ENCODE measurements around the gene MCF2L. TPM values are rescaled to one million over a fixed set of nuclear protein-coding genes. Genes with fewer than 3 reads are reported as not detected.
A peak's percentile ranks its signal among the peaks of the same experiment; 100 is the strongest.

MCF2L gene
- total RNA-seq, 1 donor from 2014 or later: 90.0 TPM

DNA sequence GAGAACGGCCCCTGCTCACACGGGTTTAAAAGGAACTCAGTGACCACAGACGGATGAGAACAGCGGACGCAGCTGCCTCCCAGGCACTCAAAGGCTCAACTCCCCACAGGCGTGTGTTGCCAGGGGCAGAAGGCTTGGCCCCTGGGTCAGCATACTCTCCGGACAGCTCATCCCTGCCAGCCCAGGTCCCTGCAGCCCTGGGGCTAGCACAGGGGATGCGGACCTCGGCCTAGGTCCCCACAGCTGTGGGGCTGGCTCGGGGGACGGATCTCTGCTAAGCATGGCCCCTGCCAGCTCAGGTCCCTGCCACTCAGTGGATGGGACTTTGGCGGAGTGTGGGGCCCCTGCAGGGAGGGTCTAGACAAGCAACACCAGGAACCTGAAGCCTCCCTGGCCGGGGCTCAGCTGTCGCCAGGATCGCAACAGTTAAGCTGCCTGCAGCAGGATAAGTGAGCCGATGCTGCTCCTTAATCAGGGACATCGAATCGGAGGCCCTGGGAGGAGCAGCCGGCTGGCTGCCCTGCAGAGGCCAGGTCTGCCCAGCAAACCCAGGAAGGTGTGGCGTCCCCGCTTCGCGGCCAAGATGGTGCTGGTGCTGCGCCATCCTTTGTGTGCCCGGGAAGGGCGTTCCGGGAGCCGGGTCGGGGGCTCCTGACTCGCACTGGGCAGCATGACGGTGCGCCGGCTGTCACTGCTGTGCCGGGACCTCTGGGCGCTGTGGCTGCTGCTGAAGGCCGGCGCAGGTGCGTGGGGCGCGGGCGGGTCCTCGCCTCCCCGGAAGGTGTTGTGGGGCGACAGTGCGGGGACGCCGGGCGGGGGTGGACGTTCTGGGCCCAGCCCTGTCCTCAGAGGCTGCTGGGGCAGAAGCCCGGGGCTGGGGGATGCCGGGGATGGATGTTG is 32.5 kb downstream of the MCF2L start:
- Mint-ChIP-seq H3K36me3 (ENCODE audit: insufficient read depth) (peaks cover 3% of the 10 kb centered on the region), H3K27me3 (no peaks in the 10 kb centered on the region), H3K4me1 (ENCODE audit: low read depth) (peaks cover 33% of the 10 kb centered on the region), H3K27ac (peak overlapping the region; percentile 86), H3K9me3 (ENCODE audit: low read depth) (no peaks in the 10 kb centered on the region), H3K4me3 (ENCODE audit: low read depth) (peak overlapping the region; percentile 63)
- DNase-seq (ENCODE audit: low spot score, unreplicated experiment): peak; percentile 38
- TF ChIP-seq CTCF (IDR thresholded peaks at IDR 0.05; ENCODE audit: unreplicated experiment): no peak

DNA sequence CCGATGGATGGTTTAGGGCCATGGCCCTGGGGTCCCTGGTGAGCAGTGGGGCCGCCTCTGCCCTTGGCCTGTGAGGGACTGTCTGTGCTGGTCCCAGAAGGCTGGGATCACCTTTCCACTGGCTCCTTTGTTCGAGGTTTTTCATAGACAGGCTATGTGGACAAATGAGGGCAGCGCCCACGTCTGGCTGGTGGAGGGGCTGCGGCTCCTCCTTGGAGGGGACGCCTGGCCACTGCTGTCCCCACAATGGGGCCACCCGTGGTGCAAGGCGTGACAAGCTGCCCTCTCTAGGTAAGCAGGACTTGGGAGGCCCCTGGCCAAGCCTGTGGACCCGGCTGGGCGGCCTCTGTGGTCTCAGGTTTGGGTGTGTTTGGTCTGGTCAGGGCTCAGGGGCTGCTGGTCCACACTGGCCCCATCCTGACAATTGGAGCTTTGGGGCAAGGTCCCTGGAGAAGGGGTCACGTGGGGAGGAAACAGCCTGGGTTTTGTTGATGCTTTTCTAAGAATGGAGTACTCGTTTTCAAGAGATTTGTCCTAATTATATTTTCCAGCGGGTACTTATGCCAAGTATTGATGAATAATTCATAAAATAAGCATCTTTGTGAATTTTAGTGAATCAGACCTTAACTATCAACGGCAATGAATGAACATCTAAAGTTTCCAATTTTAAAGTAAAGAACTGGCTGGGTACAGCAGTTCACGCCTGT is 33.3 kb downstream of the MCF2L start:
- Mint-ChIP-seq H3K27ac (peak overlapping the region; percentile 79), H3K4me1 (ENCODE audit: low read depth) (peaks cover 32% of the 10 kb centered on the region), H3K36me3 (ENCODE audit: insufficient read depth) (peaks cover 3% of the 10 kb centered on the region), H3K9me3 (ENCODE audit: low read depth) (no peaks in the 10 kb centered on the region), H3K27me3 (no peaks in the 10 kb centered on the region), H3K4me3 (ENCODE audit: low read depth) (peak overlapping the region; percentile 63)
- DNase-seq (ENCODE audit: low spot score, unreplicated experiment): no peak
- TF ChIP-seq CTCF (IDR thresholded peaks at IDR 0.05; ENCODE audit: unreplicated experiment): peak; percentile 51

GRCh38 chr13:113002913-113003290 is 33.9 kb downstream of the MCF2L start:
- Mint-ChIP-seq H3K27me3 (no peaks in the 10 kb centered on the region), H3K27ac (no peak overlapping the region), H3K36me3 (ENCODE audit: insufficient read depth) (peaks cover 4% of the 10 kb centered on the region), H3K4me3 (ENCODE audit: low read depth) (no peak overlapping the region), H3K9me3 (ENCODE audit: low read depth) (no peaks in the 10 kb centered on the region), H3K4me1 (ENCODE audit: low read depth) (peaks cover 31% of the 10 kb centered on the region)
- no peak for DNase-seq (ENCODE audit: low spot score, unreplicated experiment)
- TF ChIP-seq CTCF (IDR thresholded peaks at IDR 0.05; ENCODE audit: unreplicated experiment): no peak

DNA sequence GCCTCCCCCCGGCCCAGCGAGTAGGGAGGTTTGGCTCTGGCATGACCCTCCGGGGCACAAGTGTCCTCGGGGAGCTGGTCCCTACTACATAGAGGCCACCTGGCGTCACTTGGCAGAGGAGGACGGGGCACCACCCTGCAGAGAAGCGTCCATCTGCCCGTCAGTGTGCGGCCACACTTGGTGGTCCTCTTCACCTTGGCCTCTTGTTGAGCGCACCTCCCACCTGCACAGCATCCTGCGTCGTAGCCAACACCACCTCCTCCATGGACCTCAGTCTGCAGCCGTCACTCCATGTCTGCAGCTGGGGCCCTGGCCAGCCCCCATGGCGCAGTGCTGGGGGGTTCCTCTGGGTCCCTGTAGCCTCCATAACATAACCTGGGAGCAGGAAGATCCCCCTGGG is 35.1 kb downstream of the MCF2L start:
- H3K4me3 Mint-ChIP-seq (ENCODE audit: low read depth): no peak overlapping the region
- TF ChIP-seq CTCF (IDR thresholded peaks at IDR 0.05; ENCODE audit: unreplicated experiment): no peak

DNA sequence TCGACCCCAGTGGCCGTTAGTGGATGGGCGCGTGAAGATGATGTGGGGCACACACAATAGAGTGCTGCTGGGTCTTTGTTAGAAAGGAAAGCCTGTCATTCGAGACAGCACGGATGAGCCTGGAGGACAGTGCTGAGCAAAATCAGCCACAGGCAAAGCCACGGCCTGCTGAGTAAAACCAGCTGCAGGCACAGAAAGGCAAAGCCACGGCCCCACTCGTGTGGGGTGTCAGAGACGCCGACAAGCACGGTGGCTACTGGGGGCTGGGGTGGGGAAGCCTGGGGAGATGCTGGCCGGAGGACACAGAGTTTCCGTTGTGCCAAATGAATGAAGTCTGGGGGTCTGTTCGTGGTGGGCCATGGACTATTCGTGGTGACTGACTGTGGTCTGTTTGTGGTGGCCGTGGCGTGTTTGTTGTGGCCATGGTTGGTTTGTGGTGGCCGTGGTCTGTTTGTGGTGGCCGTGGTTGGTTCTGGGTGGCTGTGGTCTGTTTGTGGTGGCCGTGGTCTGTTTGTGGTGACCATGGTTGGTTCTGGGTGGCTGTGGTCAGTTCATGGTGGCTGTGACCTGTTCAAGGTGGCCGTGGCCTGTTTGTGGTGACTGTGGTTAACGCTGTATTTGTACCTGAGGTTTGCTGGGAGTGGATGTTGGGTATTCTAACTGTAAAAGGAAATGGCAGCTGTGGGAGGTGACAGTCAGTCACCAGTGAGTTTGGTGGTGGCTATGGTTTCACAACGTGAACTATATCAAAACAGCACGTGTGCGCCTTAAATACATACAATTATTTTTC is 36.3 kb downstream of the MCF2L start:
- Mint-ChIP-seq H3K4me1 (ENCODE audit: low read depth) (peaks cover 21% of the 10 kb centered on the region), H3K36me3 (ENCODE audit: insufficient read depth) (peaks cover 5% of the 10 kb centered on the region), H3K9me3 (ENCODE audit: low read depth) (no peaks in the 10 kb centered on the region), H3K27me3 (no peaks in the 10 kb centered on the region), H3K27ac (peak overlapping the region; percentile 13), H3K4me3 (ENCODE audit: low read depth) (no peak overlapping the region)
- TF ChIP-seq CTCF (IDR thresholded peaks at IDR 0.05; ENCODE audit: unreplicated experiment): no peak
- DNase-seq (ENCODE audit: low spot score, unreplicated experiment): no peak

More for the DNA sequence above, 35.1 kb downstream of the MCF2L start:
- peaks cover 24% of the 10 kb centered on the region for H3K4me1 Mint-ChIP-seq (ENCODE audit: low read depth)
- no peaks in the 10 kb centered on the region for H3K9me3 Mint-ChIP-seq (ENCODE audit: low read depth)
- no peaks in the 10 kb centered on the region for H3K27me3 Mint-ChIP-seq
- DNase-seq (ENCODE audit: low spot score, unreplicated experiment): no peak
- peaks cover 4% of the 10 kb centered on the region for H3K36me3 Mint-ChIP-seq (ENCODE audit: insufficient read depth)
- no peak overlapping the region for H3K27ac Mint-ChIP-seq

Data from progenitor cell of endocrine pancreas (in vitro differentiated cells).